GM21367 (cell line): ENCODE measurements around the gene TANC2.

ENCODE experiments used
- ATAC-seq: cut with Tn5 transposase; IDR thresholded peaks from one replicate; pipeline ENCODE4 v1.9.1; 2021; ENCODE audit not compliant: unreplicated experiment

Gene TANC2

GRCh38 chr17:62999736-63000135 is 33.7 kb downstream of the TANC2 start:
- ATAC-seq, result no peak

DNA sequence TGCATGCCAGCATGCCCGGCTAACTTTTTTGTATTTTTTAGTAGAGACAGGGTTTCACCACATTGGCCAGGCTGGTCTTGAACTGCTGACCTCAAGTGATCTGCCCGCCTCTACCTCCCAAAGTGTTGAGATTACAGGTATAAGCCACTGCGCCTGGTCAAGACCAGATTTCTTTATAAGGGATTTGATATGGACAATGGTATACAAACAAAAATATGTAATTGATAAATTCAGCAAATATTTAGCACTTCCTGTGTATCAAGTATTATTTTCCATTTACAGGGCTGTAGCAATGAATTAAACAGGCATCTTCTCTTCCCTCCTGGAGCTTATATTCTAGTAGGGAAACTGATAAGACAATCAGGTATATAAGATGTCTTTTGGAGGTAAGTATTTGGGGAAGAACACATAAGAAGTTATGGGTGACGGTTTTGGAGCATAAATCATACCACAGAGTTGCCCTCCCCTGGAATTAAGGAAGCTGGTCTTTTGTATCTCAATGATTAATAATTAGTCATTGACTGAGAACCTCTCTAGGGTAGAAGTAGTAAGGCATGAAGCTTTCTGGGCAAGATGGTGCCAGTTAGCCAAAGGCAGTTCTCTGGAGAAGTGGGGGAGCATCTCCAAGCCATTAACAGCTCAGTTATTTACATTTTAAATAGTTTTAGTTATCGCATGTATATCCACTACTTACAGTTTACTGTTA is 35.8 kb downstream of the TANC2 start:
- no peak for ATAC-seq

GRCh38 chr17:63002625-63003024 is 36.6 kb downstream of the TANC2 start:
- ATAC-seq, result no peak

- ATAC-seq, result no peak
These were observed 49.8 kb downstream of the TANC2 start for GRCh38 chr17:63015824-63016223.
